Mesodermal cell (in vitro differentiated cells): ENCODE data around the gene SUCLG2.

Experiments
- H3K27ac ChIP-seq: 2 replicates; pipeline ENCODE4 v1.7.0; 2013; ENCODE audit warnings: mild to moderate bottlenecking, low read depth, low read length, moderate library complexity; ENCODE audit not compliant: severe bottlenecking
- H3K36me3 ChIP-seq: 2 replicates; pipeline ENCODE4 v1.7.1; 2013; ENCODE audit warnings: mild to moderate bottlenecking, low read length, moderate library complexity; ENCODE audit not compliant: control insufficient read depth, insufficient read depth
- H3K4me1 ChIP-seq: one replicate; pipeline ENCODE4 v1.7.1; 2013; ENCODE audit warnings: mild to moderate bottlenecking, low read length; ENCODE audit not compliant: insufficient read depth, control insufficient read depth, poor library complexity, severe bottlenecking
- H3K4me3 ChIP-seq: 2 replicates; pipeline ENCODE4 v1.7.0; 2013; ENCODE audit warnings: low read length, control low read depth, mild to moderate bottlenecking; ENCODE audit not compliant: insufficient read depth, poor library complexity, severe bottlenecking; ENCODE audit errors: extremely low read depth
- H3K9me3 ChIP-seq: 2 replicates; pipeline ENCODE4 v1.7.1; 2013; ENCODE audit warnings: mild to moderate bottlenecking, low read length, moderate library complexity; ENCODE audit not compliant: control insufficient read depth
- WGBS, 2 experiments: methylation state at CpG; one replicate each; pipeline ENCODE4 v1.1.5; 2013; ENCODE audit warnings: missing lambda C conversion rate in 2 of 2; ENCODE audit not compliant: insufficient coverage in 2 of 2; 5-methylcytosine and 5-hydroxymethylcytosine counted together

SUCLG2 gene

DNA sequence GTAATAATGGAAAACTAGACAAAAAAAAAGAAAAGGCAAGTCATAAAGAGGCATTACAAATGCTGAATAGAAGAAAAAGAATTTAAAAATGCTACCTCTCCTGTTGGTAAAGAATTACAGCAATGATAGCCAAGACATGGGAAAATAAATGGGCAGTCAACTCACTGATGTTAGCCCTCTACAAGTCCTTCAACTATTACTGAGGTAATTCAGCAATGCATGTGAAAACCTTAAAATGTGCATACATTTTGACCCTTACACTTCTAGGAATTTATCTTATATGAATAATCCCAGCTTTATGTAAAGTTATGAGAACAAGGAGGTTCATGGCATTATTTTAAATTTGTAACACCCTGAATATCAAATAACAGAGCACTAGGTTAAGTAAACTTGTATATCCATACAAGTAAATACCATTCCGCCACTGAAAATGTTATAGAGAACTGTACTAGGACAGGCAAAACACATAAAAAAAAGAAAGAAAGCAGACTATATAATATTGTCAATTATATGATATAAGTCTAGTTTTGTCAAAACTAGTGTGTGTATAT, 166.8 kb downstream of the SUCLG2 start:
- H3K27ac ChIP-seq: no peak overlapping the region
- H3K4me1 ChIP-seq: no peaks in the 10 kb centered on the region
- no peaks in the 10 kb centered on the region for H3K36me3 ChIP-seq
- no CpG with 5 or more reads among the region's 1 CpG for WGBS, 2 experiments
- no peak overlapping the region for H3K4me3 ChIP-seq
- H3K9me3 ChIP-seq: no peaks in the 10 kb centered on the region

DNA sequence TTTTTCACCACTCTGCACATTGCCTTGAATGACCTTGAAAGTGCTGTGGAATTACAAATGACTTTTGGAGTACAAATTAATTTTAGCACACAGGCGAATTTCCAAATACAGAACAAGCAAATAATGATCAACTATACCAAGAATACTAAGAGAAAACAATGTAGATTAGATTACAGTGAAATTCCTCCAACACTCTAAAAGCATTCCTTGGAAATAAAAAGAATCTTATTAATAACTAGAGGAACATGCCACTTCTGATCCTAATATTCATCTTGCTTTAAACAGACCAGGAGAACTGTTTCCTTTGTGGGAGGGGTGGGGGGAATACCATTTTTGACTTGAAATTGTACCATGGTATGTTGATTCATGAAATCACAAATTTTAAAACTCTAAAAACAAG, 167.5 kb downstream of the SUCLG2 start:
- no CpG with 5 or more reads among the region's 1 CpG for WGBS, 2 experiments
- no peaks in the 10 kb centered on the region for H3K9me3 ChIP-seq
- H3K4me3 ChIP-seq: no peak overlapping the region
- H3K4me1 ChIP-seq: no peaks in the 10 kb centered on the region
- H3K27ac ChIP-seq: no peak overlapping the region
- H3K36me3 ChIP-seq: no peaks in the 10 kb centered on the region

- WGBS, 2 experiments: 79 to 95% methylated on average over 2 to 3 of the region's 3 CpGs
- no peak overlapping the region for H3K27ac ChIP-seq
These were observed 170.3 kb downstream of the SUCLG2 start for GRCh38 chr3:67484085-67484484.

DNA sequence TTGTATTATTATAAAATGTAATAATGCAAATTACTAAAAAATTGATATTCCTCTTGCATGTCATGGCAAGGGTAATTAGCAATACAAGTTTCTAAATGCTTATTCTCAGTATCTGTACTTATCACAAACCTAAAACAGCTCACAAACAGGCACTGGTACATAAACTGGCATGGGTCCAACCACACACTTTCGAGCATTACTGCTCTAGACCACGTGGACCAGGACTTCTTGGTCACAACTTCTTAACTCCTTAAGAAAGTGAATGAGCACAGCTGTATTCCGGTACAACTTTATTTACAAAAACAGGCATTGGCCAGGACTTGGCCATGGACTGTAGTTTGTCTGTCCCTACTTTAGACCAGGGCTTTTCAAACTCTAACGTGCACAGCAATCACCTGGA, 173.3 kb downstream of the SUCLG2 start:
- H3K36me3 ChIP-seq: no peaks in the 10 kb centered on the region

More at GRCh38 chr3:67484085-67484484, 170.3 kb downstream of the SUCLG2 start:
- H3K36me3 ChIP-seq: no peaks in the 10 kb centered on the region
- H3K4me1 ChIP-seq: no peaks in the 10 kb centered on the region
- no peak overlapping the region for H3K4me3 ChIP-seq
- H3K9me3 ChIP-seq: no peaks in the 10 kb centered on the region

GRCh38 chr3:67478423-67478822, 176.0 kb downstream of the SUCLG2 start:
- Histone ChIP-seq H3K27ac (no peak overlapping the region), H3K36me3 (no peaks in the 10 kb centered on the region), H3K4me3 (no peak overlapping the region), H3K9me3 (no peaks in the 10 kb centered on the region), H3K4me1 (no peaks in the 10 kb centered on the region)
- WGBS, 2 experiments: 90 to 93% methylated on average over 3 of the region's 7 CpGs

More for the DNA sequence above, 173.3 kb downstream of the SUCLG2 start:
- WGBS, 2 experiments: 86 to 88% methylated on average over 3 to 4 of the region's 4 CpGs
- no peaks in the 10 kb centered on the region for H3K9me3 ChIP-seq
- no peak overlapping the region for H3K4me3 ChIP-seq
- H3K4me1 ChIP-seq: no peaks in the 10 kb centered on the region
- H3K27ac ChIP-seq: no peak overlapping the region

- Histone ChIP-seq H3K27ac (no peak overlapping the region), H3K4me3 (no peak overlapping the region), H3K36me3 (no peaks in the 10 kb centered on the region), H3K9me3 (no peaks in the 10 kb centered on the region), H3K4me1 (no peaks in the 10 kb centered on the region)
- WGBS, 2 experiments: 100% methylated on average over 4 of the region's 4 CpGs; no CpG with 5 or more reads in 1 of the 2 experiments
These were observed 180.1 kb downstream of the SUCLG2 start for GRCh38 chr3:67474311-67474710.

- H3K4me3 ChIP-seq: no peak overlapping the region
- whole genome bisulfite sequencing, 2 experiments: no CpG with 5 or more reads among the region's 2 CpGs
- no peaks in the 10 kb centered on the region for H3K9me3 ChIP-seq
- no peaks in the 10 kb centered on the region for H3K4me1 ChIP-seq
- H3K36me3 ChIP-seq: no peaks in the 10 kb centered on the region
- H3K27ac ChIP-seq: no peak overlapping the region
These were observed 181.7 kb downstream of the SUCLG2 start for GRCh38 chr3:67472674-67473201.

DNA sequence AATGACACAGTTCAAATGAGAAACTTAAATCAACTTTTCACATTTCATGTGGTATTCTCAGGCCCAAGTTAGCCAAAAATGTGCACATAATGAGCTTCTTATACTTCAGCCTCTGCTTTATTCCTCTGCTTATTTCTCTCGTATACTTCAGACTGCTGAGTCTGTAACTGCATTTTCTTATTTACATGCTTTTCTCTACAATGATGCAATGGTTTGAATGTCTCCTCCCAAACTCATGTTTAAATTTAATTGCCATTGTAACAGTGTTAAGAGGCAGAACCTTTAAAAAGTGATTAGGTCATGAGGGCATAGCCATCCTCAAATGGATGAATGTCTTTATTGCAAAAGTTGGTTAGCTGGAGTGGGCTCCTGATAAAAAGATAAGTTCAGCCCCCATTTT, 184.2 kb downstream of the SUCLG2 start:
- 100% methylated on average over 1 of the region's 1 CpG; no CpG with 5 or more reads in 1 of the 2 experiments for WGBS, 2 experiments
- H3K9me3 ChIP-seq: no peaks in the 10 kb centered on the region
- H3K36me3 ChIP-seq: no peaks in the 10 kb centered on the region
- H3K27ac ChIP-seq: no peak overlapping the region
- no peaks in the 10 kb centered on the region for H3K4me1 ChIP-seq
- no peak overlapping the region for H3K4me3 ChIP-seq

- no peaks in the 10 kb centered on the region for H3K36me3 ChIP-seq
- H3K4me1 ChIP-seq: no peaks in the 10 kb centered on the region
- no peak overlapping the region for H3K27ac ChIP-seq
- H3K9me3 ChIP-seq: no peaks in the 10 kb centered on the region
- 88 to 100% methylated on average over 2 of the region's 4 CpGs for WGBS, 2 experiments
- H3K4me3 ChIP-seq: no peak overlapping the region
These were observed 185.9 kb downstream of the SUCLG2 start for GRCh38 chr3:67468511-67468910.

DNA sequence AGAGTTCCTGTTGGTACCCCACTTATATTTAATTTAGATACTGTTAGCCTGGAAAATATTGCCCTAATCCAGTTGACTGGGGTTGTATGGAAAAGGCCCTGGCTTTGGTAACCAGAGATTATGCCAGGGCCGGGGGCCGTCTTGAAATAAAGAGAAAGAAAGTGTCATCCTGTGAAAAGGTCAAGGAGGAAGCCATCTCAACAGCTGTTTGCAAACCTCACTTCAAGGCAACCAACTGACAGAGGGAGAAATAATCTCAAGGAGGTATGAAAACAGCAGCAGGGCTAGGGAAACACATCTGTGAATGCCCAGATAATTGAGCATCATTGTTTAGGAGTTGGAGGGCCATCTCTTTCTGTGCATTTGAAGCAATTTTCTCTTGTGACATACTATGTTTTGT, 190.8 kb downstream of the SUCLG2 start:
- H3K36me3 ChIP-seq: no peaks in the 10 kb centered on the region
- no peaks in the 10 kb centered on the region for H3K4me1 ChIP-seq
- no peak overlapping the region for H3K4me3 ChIP-seq
- no peak overlapping the region for H3K27ac ChIP-seq
- no peaks in the 10 kb centered on the region for H3K9me3 ChIP-seq
- WGBS, 2 experiments: 76 to 80% methylated on average over 1 to 2 of the region's 2 CpGs

GRCh38 chr3:67462187-67462586, 192.2 kb downstream of the SUCLG2 start:
- 96 to 100% methylated on average over 2 to 3 of the region's 5 CpGs for WGBS, 2 experiments
- Histone ChIP-seq H3K9me3 (no peaks in the 10 kb centered on the region), H3K27ac (no peak overlapping the region), H3K36me3 (no peaks in the 10 kb centered on the region), H3K4me3 (no peak overlapping the region), H3K4me1 (no peaks in the 10 kb centered on the region)
